HG03196 (cell line): ENCODE measurements around the gene SPX.

Source experiments
- ATAC-seq: cut with Tn5 transposase; IDR thresholded peaks from one replicate; pipeline ENCODE4 v1.9.1; 2021; ENCODE audit not compliant: unreplicated experiment

SPX gene

DNA sequence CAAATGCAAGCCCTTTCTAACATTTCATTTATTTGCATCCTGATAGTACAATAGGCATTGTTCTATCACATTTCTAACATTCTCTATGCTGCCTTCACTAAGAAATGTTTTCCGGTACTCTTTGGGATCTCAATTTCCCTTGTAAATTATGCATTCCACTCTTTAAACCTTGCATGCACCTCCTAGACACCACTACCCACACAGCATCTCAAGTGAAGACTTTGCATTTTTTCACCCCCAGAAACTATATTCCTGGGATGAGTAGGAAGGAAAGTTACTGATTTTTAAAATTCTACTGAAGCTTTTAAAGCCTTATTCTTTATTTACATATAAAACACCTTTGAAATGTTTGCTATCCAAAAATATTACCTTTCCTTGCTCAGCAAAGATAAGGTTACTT is 51.4 kb downstream of the SPX start:
- no peak for ATAC-seq

DNA sequence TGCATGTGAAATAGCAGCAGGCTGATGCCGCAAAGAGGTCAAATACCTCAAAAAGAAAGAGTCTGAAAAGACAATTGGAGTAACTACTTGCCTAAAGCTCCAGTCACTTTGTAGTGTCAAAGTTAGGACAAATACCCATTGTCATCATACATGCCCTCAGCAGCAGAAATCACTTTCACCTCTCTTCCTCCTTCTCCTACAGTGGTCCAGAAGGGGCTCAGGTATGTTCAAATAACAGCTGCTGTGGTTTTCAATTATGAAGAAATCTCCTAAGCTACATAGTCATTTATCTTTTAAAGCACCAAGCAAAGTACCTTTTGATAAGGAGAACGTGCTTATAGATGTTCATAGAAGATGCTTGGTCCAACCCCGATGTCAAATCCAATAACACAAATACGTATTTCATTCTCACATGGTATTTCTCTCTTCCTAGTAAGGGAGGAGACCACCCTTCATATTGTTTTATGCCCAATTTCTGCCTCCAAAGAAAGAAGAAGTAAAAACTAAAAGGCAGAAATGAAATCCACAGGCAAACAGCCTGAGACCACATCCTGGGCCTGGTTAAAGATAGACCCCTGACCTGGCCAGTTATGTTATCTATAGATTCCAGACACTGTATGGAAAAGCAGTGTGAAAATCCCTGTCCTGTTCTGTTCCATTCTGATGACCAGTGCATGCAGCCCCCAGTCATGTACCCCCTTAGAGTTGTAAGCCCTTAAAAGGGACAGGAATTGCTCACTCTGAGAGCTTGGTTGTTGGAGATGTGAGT is 54.8 kb downstream of the SPX start:
- no peak for ATAC-seq
